Calu3 (cell line): ENCODE results near the gene KCNQ4. TPM values are rescaled to one million over a fixed set of nuclear protein-coding genes. Genes with fewer than 3 reads are reported as not detected.

ENCODE experiments used
- BruUV-seq: library from RNA; stranded (reverse); fragments of 400-500 nt; replicated peaks from 2 replicates; lab custom pipeline; 2021; lab: Mats Ljungman, UMichigan
- CTCF ChIA-PET: fragments of 300-600 bp; sonication (Branson Sonifier 250); formaldehyde crosslinking; loops from one replicate; lab custom pipeline; 2022; ENCODE audit warnings: antibody characterized with exemption; lab: Charles Lee
- DNase-seq: peaks from one replicate; pipeline ENCODE4 v3.0.0; 2022
- H3K27ac Mint-ChIP-seq: one replicate; pipeline ENCODE4 v1.8.0; 2022; ENCODE audit warnings: mixed read lengths; ENCODE audit not compliant: unreplicated experiment
- H3K27me3 Mint-ChIP-seq: one replicate; pipeline ENCODE4 v1.8.0; 2022; ENCODE audit warnings: mixed read lengths; ENCODE audit not compliant: unreplicated experiment
- H3K36me3 Mint-ChIP-seq: one replicate; pipeline ENCODE4 v1.8.0; 2022; ENCODE audit warnings: mild to moderate bottlenecking, moderate library complexity, mixed read lengths; ENCODE audit not compliant: insufficient read depth, unreplicated experiment
- H3K4me1 Mint-ChIP-seq: one replicate; pipeline ENCODE4 v1.8.0; 2022; ENCODE audit warnings: mild to moderate bottlenecking, low read depth, mixed read lengths; ENCODE audit not compliant: unreplicated experiment
- H3K4me3 Mint-ChIP-seq: one replicate; pipeline ENCODE4 v1.8.0; 2022; ENCODE audit warnings: mild to moderate bottlenecking, low read depth, moderate library complexity, mixed read lengths; ENCODE audit not compliant: unreplicated experiment
- H3K9me3 Mint-ChIP-seq: one replicate; pipeline ENCODE4 v1.8.0; 2022; ENCODE audit warnings: low read depth, mixed read lengths; ENCODE audit not compliant: unreplicated experiment
- CTCF ChIP-seq: fragments of 200-600 bp; IDR thresholded peaks from one replicate; pipeline ENCODE4 v1.8.0; 2022; ENCODE audit warnings: antibody characterized with exemption; ENCODE audit not compliant: unreplicated experiment
- intact Hi-C: fragments of 100-400 bp; cut with micrococcal nuclease; formaldehyde crosslinking; loops from one replicate; pipeline ENCODE4 v1.10.0; 2022; ENCODE audit not compliant: unreplicated experiment
- total RNA-seq: library from RNA; stranded (reverse); gene quantifications from 2 replicates; pipeline ENCODE4 v1.2.3, GENCODE V29; 2022

The KCNQ4 gene
- total RNA-seq, 1 experiment from 2014 or later: 0.92 TPM

GRCh38 chr1:40757084-40757483, 26.5 kb upstream of the KCNQ4 start:
- Mint-ChIP-seq H3K4me3 (no peak overlapping the region), H3K27ac (no peak overlapping the region), H3K4me1 (no peaks in the 10 kb centered on the region), H3K36me3 (peaks cover 31% of the 10 kb centered on the region), H3K9me3 (no peaks in the 10 kb centered on the region), H3K27me3 (no peaks in the 10 kb centered on the region)
- no peak for TF ChIP-seq CTCF
- no peak for DNase-seq
- no TSS peak for BruUV-seq
- intact Hi-C loops: no loop called here
- CTCF ChIA-PET: interaction anchor here (1.3 kb wide), 1 partner anchor 34 kb away, joined by 4 read pairs; no protein-coding TSS in a partner anchor

GRCh38 chr1:40758004-40758403, 25.6 kb upstream of the KCNQ4 start:
- no peaks in the 10 kb centered on the region for H3K27me3 Mint-ChIP-seq
- H3K9me3 Mint-ChIP-seq: no peaks in the 10 kb centered on the region
- no peak for TF ChIP-seq CTCF
- BruUV-seq: no TSS peak
- intact Hi-C loops: no loop called here
- H3K4me1 Mint-ChIP-seq: no peaks in the 10 kb centered on the region
- CTCF ChIA-PET: no interaction called here
- H3K36me3 Mint-ChIP-seq: peaks cover 33% of the 10 kb centered on the region
- no peak for DNase-seq
- H3K4me3 Mint-ChIP-seq: no peak overlapping the region
- H3K27ac Mint-ChIP-seq: no peak overlapping the region

- Mint-ChIP-seq H3K4me3 (no peak overlapping the region), H3K36me3 (peaks cover 36% of the 10 kb centered on the region), H3K27me3 (no peaks in the 10 kb centered on the region), H3K9me3 (no peaks in the 10 kb centered on the region), H3K27ac (no peak overlapping the region), H3K4me1 (no peaks in the 10 kb centered on the region)
- CTCF ChIA-PET: no interaction called here
- intact Hi-C loops: no loop called here
- TF ChIP-seq CTCF: no peak
- DNase-seq: no peak
- no TSS peak for BruUV-seq
Measured at GRCh38 chr1:40758578-40759343, 24.8 kb upstream of the KCNQ4 start.

GRCh38 chr1:40760984-40761383, 22.6 kb upstream of the KCNQ4 start:
- intact Hi-C loops: no loop called here
- TF ChIP-seq CTCF: no peak
- DNase-seq: no peak
- H3K4me1 Mint-ChIP-seq: no peaks in the 10 kb centered on the region
- H3K9me3 Mint-ChIP-seq: no peaks in the 10 kb centered on the region
- BruUV-seq: no TSS peak
- no peak overlapping the region for H3K4me3 Mint-ChIP-seq
- H3K27ac Mint-ChIP-seq: no peak overlapping the region
- no peaks in the 10 kb centered on the region for H3K27me3 Mint-ChIP-seq
- CTCF ChIA-PET: no interaction called here
- H3K36me3 Mint-ChIP-seq: peaks cover 39% of the 10 kb centered on the region
